Epithelial cell of proximal tubule (primary cell): ENCODE results near the gene TOR1A. TPM values are rescaled to one million over a fixed set of nuclear protein-coding genes. Genes with fewer than 3 reads are reported as not detected.

Source experiments
- DNase-seq: peaks from one replicate; pipeline ENCODE4 v3.0.0-alpha.2; 2011; ENCODE audit warnings: low read depth
- H3K4me3 ChIP-seq: 2 replicates; pipeline ENCODE4 v1.5.1; 2011; ENCODE audit warnings: low read depth, mild to moderate bottlenecking, low read length
- total RNA-seq: library from RNA; depleted of rRNA; stranded (reverse); fragments of >200 nt; gene quantifications from 2 replicates; pipeline ENCODE4 v1.2.3, GENCODE V29; 2015
- TF ChIP-seq, protein P1 (sequence below): conservative IDR thresholded peaks from 2 replicates; pipeline ENCODE4 v1.5.1; 2012; ENCODE audit warnings: low read depth, mild to moderate bottlenecking, low read length

TOR1A gene
- total RNA-seq, 1 donor from 2014 or later, result 48.8 TPM

DNA sequence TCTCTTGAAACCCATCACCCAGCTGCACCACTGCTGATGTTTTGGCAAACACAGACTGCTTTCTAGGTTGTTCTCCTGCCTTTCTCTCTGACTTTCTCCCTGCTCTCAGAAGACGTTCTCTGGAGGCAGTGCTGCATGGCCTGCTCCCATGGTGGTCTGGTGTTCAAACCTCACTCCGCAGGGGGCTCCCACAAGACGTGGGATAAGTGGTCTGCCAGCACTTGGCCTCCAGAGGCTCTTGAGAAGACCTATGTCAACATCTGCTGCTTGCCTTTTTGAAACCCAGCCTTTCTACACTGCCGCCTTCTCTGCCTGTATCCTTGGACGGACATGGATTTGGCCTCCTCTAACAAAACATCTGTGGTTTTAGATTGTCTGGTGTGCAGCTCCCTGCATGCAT, 27.9 kb upstream of the TOR1A start:
- TF ChIP-seq, protein P1, sequence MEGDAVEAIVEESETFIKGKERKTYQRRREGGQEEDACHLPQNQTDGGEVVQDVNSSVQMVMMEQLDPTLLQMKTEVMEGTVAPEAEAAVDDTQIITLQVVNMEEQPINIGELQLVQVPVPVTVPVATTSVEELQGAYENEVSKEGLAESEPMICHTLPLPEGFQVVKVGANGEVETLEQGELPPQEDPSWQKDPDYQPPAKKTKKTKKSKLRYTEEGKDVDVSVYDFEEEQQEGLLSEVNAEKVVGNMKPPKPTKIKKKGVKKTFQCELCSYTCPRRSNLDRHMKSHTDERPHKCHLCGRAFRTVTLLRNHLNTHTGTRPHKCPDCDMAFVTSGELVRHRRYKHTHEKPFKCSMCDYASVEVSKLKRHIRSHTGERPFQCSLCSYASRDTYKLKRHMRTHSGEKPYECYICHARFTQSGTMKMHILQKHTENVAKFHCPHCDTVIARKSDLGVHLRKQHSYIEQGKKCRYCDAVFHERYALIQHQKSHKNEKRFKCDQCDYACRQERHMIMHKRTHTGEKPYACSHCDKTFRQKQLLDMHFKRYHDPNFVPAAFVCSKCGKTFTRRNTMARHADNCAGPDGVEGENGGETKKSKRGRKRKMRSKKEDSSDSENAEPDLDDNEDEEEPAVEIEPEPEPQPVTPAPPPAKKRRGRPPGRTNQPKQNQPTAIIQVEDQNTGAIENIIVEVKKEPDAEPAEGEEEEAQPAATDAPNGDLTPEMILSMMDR, result no peak
- no peak for DNase-seq
- no peak overlapping the region for H3K4me3 ChIP-seq

DNA sequence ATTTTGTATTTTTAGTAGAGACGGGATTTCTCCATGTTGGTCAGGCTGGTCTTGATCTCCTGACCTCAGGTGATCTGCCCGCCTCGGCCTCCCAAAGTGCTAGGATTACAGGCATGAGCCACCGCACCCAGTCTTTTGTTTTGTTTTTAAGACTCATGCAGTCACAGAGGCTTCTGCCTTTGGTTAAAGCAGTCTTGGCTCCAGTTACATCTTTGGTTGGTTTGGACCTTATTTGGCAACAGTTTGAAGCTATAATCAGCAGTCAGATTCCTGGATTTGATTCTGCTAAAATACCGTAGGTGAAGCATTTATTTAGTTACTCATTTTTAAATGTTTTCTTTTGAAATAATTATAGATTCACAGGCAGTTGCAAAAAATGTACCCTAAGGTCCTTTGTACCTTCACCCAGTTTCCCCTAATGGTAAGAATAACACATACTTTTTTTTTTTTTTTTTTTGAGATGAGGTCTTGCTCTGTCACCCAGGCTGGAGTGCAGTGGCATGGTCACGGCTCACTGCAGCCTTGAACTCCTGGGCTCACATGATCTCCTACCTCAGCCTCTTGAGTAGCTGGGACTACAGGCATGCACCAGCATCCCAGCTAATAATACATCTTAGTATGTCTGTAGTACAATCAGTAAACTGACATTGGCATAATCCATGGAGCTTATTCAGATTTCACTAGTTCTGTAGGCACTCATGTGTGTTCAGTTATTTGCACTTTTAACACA, 27.1 kb upstream of the TOR1A start:
- TF ChIP-seq, protein P1, result no peak
- DNase-seq, result peak; percentile 25
- no peak overlapping the region for H3K4me3 ChIP-seq

DNA sequence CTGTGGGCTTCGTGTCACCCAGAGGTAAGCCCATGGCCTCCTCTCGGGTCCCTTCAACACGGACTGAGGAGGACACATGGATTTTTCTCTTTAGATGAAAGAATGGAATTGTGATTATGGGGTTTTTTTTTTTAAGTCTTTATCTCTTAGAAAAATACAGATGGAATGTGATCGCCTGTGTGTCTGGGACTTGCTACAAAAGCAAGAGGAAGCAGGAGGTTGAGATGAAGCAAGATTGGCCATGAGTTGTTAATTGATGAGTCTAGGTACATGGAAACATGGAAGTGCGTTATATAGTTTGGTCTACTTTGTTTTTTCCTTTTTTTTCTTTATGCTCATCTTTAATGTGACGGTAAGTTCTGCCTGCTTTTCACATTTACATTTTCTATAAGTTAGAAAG, 26.0 kb upstream of the TOR1A start:
- H3K4me3 ChIP-seq, result no peak overlapping the region
- no peak for DNase-seq
- TF ChIP-seq, protein P1, result no peak

DNA sequence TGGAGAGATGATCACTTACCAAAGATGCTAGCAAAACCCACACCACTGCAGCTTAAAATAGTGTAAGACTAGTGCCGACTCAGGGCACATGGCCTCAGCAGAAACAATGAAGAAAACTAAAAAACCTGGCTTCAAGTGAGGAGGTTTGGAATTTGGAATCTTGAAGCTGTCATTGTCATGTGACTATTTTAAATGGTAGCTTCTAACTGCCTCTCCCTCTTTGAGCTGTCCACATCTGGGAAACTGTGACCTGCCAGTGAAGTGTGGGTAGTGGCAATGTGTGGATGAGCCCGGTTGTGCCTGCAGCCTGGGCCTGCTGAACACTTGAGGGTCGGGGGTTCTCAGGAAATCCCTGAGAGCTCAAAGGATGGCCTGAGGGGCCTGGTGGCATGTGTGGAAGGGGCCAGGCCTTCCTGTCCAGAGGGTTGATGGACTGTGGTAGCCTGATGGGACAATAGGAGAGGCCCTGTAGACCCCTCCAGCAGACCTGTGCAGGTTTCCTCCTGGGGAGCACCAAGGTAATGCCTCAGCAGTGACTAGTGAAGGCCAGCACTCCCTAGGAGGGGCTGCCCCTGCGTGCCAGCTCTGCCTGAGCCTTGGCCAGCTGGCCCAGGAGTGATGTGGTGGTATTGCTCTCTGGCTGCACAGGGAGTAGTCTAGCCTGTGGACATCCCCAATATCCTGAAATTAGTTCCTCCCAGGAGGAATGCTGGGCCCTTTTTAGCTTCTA, 24.9 kb upstream of the TOR1A start:
- TF ChIP-seq, protein P1, result no peak
- H3K4me3 ChIP-seq, result no peak overlapping the region
- DNase-seq, result no peak

DNA sequence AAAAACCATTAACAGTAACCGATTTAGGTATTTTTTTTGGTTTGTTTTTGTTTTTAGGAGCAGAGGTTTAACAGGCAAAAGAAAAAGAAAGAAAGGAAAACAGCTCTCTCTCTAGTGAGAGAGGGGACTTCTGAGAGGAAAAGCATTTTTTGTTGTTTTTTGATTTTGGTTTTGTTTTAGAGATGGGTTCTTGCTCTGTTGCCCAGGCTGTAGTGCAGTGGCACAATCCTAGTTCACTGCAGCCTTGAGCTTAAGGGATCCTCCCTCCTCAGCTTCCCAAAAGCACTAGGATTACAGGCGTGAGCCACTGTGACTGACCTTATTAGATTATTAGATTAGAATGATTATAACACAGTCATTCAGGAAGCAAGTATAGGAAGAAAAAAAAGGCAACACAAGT, 21.4 kb upstream of the TOR1A start:
- DNase-seq, result no peak
- TF ChIP-seq, protein P1, result no peak
- no peak overlapping the region for H3K4me3 ChIP-seq

DNA sequence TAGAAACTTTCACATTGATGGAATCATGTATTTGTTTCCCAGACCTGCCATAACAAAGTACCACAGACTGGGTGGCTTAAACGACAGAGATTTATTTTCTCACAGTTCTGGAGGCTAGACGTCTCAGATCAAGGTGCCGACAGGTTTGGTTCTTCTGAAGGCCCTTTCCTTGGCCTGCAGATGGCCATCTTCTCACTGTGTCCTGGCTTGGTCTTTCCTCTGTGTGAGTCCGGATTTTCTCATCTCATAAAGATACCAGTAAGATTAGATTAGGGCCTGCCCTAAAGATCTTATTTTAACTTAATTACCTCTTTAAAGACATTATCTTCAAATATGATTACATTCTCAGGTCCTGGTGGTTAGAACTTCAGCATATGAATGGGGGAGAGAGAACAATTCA, 17.1 kb upstream of the TOR1A start:
- no peak overlapping the region for H3K4me3 ChIP-seq
- TF ChIP-seq, protein P1, result no peak
- no peak for DNase-seq
